EH (cell line): ENCODE results near the gene TPTE.
"Not testable (repeated sequence)": the region's sequence is repeated elsewhere in the genome, so short reads cannot be mapped to it uniquely, and the experiment has no call there.

Source experiments
- DNase-seq: peaks from one replicate; pipeline ENCODE4 v3.0.0-alpha.2; 2015; ENCODE audit warnings: low read depth

TPTE gene

GRCh38 chr21:10521091-10521598 lies at the start of gene TPTE:
TPTE (plus strand) TSS chr21:10521583; CDS start chr21:10538724, 17,141 bp downstream.
- DNase-seq, result no peak

- not testable (repeated sequence) for DNase-seq
Measured at GRCh38 chr21:10471999-10472398, 49.4 kb upstream of the TPTE start.

GRCh38 chr21:10477794-10478193 lies 43.6 kb upstream of the TPTE start:
- not testable (repeated sequence) for DNase-seq

GRCh38 chr21:10479875-10480274 lies 41.5 kb upstream of the TPTE start:
- DNase-seq, result not testable (repeated sequence)

- DNase-seq, result not testable (repeated sequence)
Measured at GRCh38 chr21:10484864-10485263, 36.5 kb upstream of the TPTE start.

- DNase-seq, result not testable (repeated sequence)
Measured at GRCh38 chr21:10490453-10490852, 30.9 kb upstream of the TPTE start.

- DNase-seq, result no peak
Measured at GRCh38 chr21:10511116-10511515, 10.3 kb upstream of the TPTE start.

- DNase-seq, result not testable (repeated sequence)
Measured at GRCh38 chr21:10516889-10517288, 4.5 kb upstream of the TPTE start.

GRCh38 chr21:10517904-10518303 lies 3.5 kb upstream of the TPTE start:
- not testable (repeated sequence) for DNase-seq

- DNase-seq, result not testable (repeated sequence)
Measured at GRCh38 chr21:10521835-10522500, 585 bp downstream of the TPTE start.

- DNase-seq, result no peak
Measured at GRCh38 chr21:10539956-10540355, 18.6 kb downstream of the TPTE start.

GRCh38 chr21:10544376-10544775 lies 23.0 kb downstream of the TPTE start:
- DNase-seq, result not testable (repeated sequence)

GRCh38 chr21:10547868-10548267 lies 26.5 kb downstream of the TPTE start:
- DNase-seq, result not testable (repeated sequence)

GRCh38 chr21:10548331-10548954 lies 27.1 kb downstream of the TPTE start:
- not testable (repeated sequence) for DNase-seq

- DNase-seq, result not testable (repeated sequence)
Measured at GRCh38 chr21:10570803-10571202, 49.4 kb downstream of the TPTE start.

GRCh38 chr21:10574531-10575310 lies 53.3 kb downstream of the TPTE start:
- not testable (repeated sequence) for DNase-seq

- DNase-seq, result no peak
Measured at GRCh38 chr21:10575311-10575667, 53.9 kb downstream of the TPTE start.

- not testable (repeated sequence) for DNase-seq
Measured at GRCh38 chr21:10578910-10579309, 57.5 kb downstream of the TPTE start.

GRCh38 chr21:10589115-10589514 lies 67.7 kb downstream of the TPTE start:
- DNase-seq, result not testable (repeated sequence)

GRCh38 chr21:10607074-10607473 lies 85.7 kb downstream of the TPTE start:
- DNase-seq, result not testable (repeated sequence)

GRCh38 chr21:10614285-10614684 lies 92.9 kb downstream of the TPTE start:
- not testable (repeated sequence) for DNase-seq

- not testable (repeated sequence) for DNase-seq
Measured at GRCh38 chr21:10616061-10616460, 94.7 kb downstream of the TPTE start.

- no peak for DNase-seq
Measured at GRCh38 chr21:10616535-10616934, 95.2 kb downstream of the TPTE start.
